ENCODE data around the gene BCL2L11.

The BCL2L11 gene

GRCh38 chr2:111186933-111187332 lies 66.2 kb downstream of the BCL2L11 start:
- no peak for ATAC-seq
- TF ChIP-seq ISL1 (CRISPR knock-in tag; IDR thresholded peaks at IDR 0.05) = no peak
- TF ChIP-seq PPARA (CRISPR knock-in tag; IDR thresholded peaks at IDR 0.05; ENCODE audit: borderline replicate concordance) = no peak
- no peak for TF ChIP-seq SNAI2 (CRISPR knock-in tag; IDR thresholded peaks at IDR 0.05)
- TF ChIP-seq CSRNP3 (CRISPR knock-in tag; IDR thresholded peaks at IDR 0.05) = no peak
- TF ChIP-seq, protein P1, sequence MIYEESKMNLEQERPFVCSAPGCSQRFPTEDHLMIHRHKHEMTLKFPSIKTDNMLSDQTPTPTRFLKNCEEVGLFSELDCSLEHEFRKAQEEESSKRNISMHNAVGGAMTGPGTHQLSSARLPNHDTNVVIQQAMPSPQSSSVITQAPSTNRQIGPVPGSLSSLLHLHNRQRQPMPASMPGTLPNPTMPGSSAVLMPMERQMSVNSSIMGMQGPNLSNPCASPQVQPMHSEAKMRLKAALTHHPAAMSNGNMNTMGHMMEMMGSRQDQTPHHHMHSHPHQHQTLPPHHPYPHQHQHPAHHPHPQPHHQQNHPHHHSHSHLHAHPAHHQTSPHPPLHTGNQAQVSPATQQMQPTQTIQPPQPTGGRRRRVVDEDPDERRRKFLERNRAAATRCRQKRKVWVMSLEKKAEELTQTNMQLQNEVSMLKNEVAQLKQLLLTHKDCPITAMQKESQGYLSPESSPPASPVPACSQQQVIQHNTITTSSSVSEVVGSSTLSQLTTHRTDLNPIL (CRISPR knock-in tag; IDR thresholded peaks at IDR 0.05; ENCODE audit: low read depth) = no peak
- no peak for TF ChIP-seq GLIS3 (CRISPR knock-in tag; IDR thresholded peaks at IDR 0.05)
- TF ChIP-seq, protein P2, sequence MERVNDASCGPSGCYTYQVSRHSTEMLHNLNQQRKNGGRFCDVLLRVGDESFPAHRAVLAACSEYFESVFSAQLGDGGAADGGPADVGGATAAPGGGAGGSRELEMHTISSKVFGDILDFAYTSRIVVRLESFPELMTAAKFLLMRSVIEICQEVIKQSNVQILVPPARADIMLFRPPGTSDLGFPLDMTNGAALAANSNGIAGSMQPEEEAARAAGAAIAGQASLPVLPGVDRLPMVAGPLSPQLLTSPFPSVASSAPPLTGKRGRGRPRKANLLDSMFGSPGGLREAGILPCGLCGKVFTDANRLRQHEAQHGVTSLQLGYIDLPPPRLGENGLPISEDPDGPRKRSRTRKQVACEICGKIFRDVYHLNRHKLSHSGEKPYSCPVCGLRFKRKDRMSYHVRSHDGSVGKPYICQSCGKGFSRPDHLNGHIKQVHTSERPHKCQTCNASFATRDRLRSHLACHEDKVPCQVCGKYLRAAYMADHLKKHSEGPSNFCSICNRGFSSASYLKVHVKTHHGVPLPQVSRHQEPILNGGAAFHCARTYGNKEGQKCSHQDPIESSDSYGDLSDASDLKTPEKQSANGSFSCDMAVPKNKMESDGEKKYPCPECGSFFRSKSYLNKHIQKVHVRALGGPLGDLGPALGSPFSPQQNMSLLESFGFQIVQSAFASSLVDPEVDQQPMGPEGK (CRISPR knock-in tag; IDR thresholded peaks at IDR 0.05; ENCODE audit: borderline replicate concordance) = no peak
- TF ChIP-seq ZNF70 (CRISPR knock-in tag; IDR thresholded peaks at IDR 0.05) = no peak

DNA sequence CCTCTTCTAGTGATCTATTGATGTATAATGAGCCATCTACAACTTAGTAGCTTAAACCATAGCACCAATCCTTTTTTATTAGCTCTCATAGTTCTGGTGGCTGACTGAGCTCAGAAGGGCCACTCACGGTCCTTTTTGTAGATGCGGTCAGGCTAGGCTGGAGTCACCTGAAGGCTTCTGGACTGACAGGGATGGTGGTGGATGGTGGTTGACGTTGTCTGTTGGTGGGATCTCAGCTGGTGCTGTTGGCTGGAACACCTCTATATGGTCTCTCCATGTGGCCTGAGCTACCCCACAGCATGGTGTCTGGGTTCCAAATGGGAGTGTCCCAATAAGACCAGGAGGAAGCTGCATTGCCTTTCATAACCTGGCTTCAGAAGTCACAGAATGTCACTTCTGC lies 68.0 kb downstream of the BCL2L11 start:
- TF ChIP-seq ZFP3 (CRISPR knock-in tag; IDR thresholded peaks at IDR 0.05) (no peak), TOX (CRISPR knock-in tag; IDR thresholded peaks at IDR 0.05; ENCODE audit: borderline replicate concordance) (no peak), SNAI2 (CRISPR knock-in tag; IDR thresholded peaks at IDR 0.05) (no peak), CSRNP3 (CRISPR knock-in tag; IDR thresholded peaks at IDR 0.05) (no peak), TCF4 (CRISPR knock-in tag; IDR thresholded peaks at IDR 0.05; ENCODE audit: borderline replicate concordance) (no peak), ZC3H10 (CRISPR knock-in tag; IDR thresholded peaks at IDR 0.05) (no peak), POU6F1 (CRISPR knock-in tag; IDR thresholded peaks at IDR 0.05; ENCODE audit: borderline replicate concordance, low read depth) (no peak), BACH2 (CRISPR knock-in tag; IDR thresholded peaks at IDR 0.05; ENCODE audit: borderline replicate concordance) (no peak), ESRRG (CRISPR knock-in tag; IDR thresholded peaks at IDR 0.05) (no peak), ISL1 (CRISPR knock-in tag; IDR thresholded peaks at IDR 0.05) (no peak), GLIS3 (CRISPR knock-in tag; IDR thresholded peaks at IDR 0.05) (no peak), TSHZ2 (CRISPR knock-in tag; IDR thresholded peaks at IDR 0.05) (no peak), CSDC2 (CRISPR knock-in tag; IDR thresholded peaks at IDR 0.05) (no peak)
- ATAC-seq = no peak

GRCh38 chr2:111189106-111189505 lies 68.4 kb downstream of the BCL2L11 start:
- TF ChIP-seq CSRNP3 (CRISPR knock-in tag; IDR thresholded peaks at IDR 0.05) (no peak), ZC3H10 (CRISPR knock-in tag; IDR thresholded peaks at IDR 0.05) (no peak), ISL1 (CRISPR knock-in tag; IDR thresholded peaks at IDR 0.05) (no peak), TCF4 (CRISPR knock-in tag; IDR thresholded peaks at IDR 0.05; ENCODE audit: borderline replicate concordance) (no peak), POU6F1 (CRISPR knock-in tag; IDR thresholded peaks at IDR 0.05; ENCODE audit: borderline replicate concordance, low read depth) (no peak), CSDC2 (CRISPR knock-in tag; IDR thresholded peaks at IDR 0.05) (no peak), GLIS3 (CRISPR knock-in tag; IDR thresholded peaks at IDR 0.05) (no peak), RARB (CRISPR knock-in tag; IDR thresholded peaks at IDR 0.05) (no peak)
- TF ChIP-seq, protein P1 (CRISPR knock-in tag; IDR thresholded peaks at IDR 0.05; ENCODE audit: low read depth) = no peak
- TF ChIP-seq, protein P2 (CRISPR knock-in tag; IDR thresholded peaks at IDR 0.05; ENCODE audit: borderline replicate concordance) = no peak
- ATAC-seq = no peak
